ENCODE measurements around the gene TANC1. TPM values are rescaled to one million over a fixed set of nuclear protein-coding genes. Genes with fewer than 3 reads are reported as not detected.

The TANC1 gene
- polyA plus RNA-seq, 2 of the 4 experiments (the other 2 are of a cell fraction) = 9.2 to 21.2 TPM

DNA sequence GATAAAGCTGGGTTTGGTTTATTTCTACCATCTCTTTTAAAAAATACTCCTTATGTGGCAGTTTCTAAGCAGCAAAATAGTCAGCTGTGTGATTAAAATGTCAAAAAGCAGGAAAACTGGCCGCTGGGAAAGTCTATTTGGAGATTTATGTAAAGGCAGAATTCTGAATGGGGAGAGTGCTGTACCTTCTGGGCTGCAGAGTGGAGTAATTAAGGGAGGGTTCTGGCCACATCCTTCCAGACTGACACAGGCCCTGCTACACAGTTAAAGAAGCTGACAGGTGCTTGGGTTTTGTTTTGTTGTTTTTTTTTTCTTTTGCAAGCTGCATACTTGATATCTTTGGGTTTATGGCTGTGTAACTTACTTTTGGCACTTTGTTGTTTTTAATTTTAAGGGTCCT is 160.8 kb downstream of the TANC1 start:
- no peak overlapping the region for H3K4me2 ChIP-seq
- FAIRE-seq = no peak
- no peak overlapping the region for H3K4me3 ChIP-seq
- POLR2A ChIA-PET = no interaction called here
- H3K4me1 ChIP-seq = peaks cover 25% of the 10 kb centered on the region
- TF ChIP-seq ZFP36 (IDR thresholded peaks at IDR 0.05; ENCODE audit: borderline replicate concordance, partially characterized antibody) (no peak), EHF (CRISPR knock-in tag; IDR thresholded peaks at IDR 0.05) (no peak), SREBF2 (IDR thresholded peaks at IDR 0.05) (no peak), RARB (CRISPR knock-in tag; IDR thresholded peaks at IDR 0.05) (no peak), RFX5 (IDR thresholded peaks at IDR 0.05) (no peak), HOXB5 (CRISPR knock-in tag; IDR thresholded peaks at IDR 0.05) (no peak), FOSL2 (IDR thresholded peaks at IDR 0.05) (no peak), FOSL2 (CRISPR knock-in tag; IDR thresholded peaks at IDR 0.05) (no peak), TP53 (CRISPR knock-in tag; IDR thresholded peaks at IDR 0.05) (no peak), KDM1A (IDR thresholded peaks at IDR 0.05; ENCODE audit: low read depth) (no peak), CBX2 (IDR thresholded peaks at IDR 0.05; ENCODE audit: borderline replicate concordance, low read depth) (no peak), HOXB13 (CRISPR knock-in tag; IDR thresholded peaks at IDR 0.05; ENCODE audit: low read depth) (no peak), CBX8 (IDR thresholded peaks at IDR 0.05) (no peak)
- TF ChIP-seq, protein P1, sequence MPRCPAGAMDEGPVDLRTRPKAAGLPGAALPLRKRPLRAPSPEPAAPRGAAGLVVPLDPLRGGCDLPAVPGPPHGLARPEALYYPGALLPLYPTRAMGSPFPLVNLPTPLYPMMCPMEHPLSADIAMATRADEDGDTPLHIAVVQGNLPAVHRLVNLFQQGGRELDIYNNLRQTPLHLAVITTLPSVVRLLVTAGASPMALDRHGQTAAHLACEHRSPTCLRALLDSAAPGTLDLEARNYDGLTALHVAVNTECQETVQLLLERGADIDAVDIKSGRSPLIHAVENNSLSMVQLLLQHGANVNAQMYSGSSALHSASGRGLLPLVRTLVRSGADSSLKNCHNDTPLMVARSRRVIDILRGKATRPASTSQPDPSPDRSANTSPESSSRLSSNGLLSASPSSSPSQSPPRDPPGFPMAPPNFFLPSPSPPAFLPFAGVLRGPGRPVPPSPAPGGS (IDR thresholded peaks at IDR 0.05) = no peak
- H3K27ac ChIP-seq = no peak overlapping the region
- CTCF ChIA-PET = interaction anchor here (0.8 to 5.9 kb wide), 3 partner anchors 9 to 39 kb away, joined by 3 to 30 read pairs (median 3); no protein-coding TSS in a partner anchor
- H3K9me3 ChIP-seq = no peaks in the 10 kb centered on the region
- ATAC-seq = no peak
- 54% methylated on average over 1 of the region's 1 CpG for WGBS (ENCODE audit: missing lambda C conversion rate)
- no peak for DNase-seq (ENCODE audit: low read depth in 1 of 2, low spot score in 1 of 2)

DNA sequence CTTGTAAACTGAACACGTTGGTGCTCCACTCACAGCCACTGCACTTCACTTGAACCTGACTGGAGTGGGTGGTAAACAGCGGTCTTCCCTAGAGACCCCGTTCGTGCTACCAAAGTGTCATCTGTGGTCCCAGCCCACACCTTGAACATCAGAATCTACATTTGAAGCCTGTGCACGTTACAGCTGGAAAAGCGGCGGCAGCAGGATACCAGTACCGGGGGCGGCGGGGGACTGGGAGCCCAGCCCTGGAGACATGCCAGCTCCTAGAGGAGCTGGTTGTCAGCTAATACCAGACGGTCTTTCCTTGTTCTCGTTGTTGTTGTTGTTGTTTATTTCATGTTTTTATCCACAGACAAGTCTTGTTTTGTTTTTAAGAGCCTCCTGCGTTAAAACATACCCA is 161.4 kb downstream of the TANC1 start:
- H3K9me3 ChIP-seq = no peaks in the 10 kb centered on the region
- H3K4me3 ChIP-seq = no peak overlapping the region
- H3K27ac ChIP-seq = no peak overlapping the region
- peaks cover 20% of the 10 kb centered on the region for H3K4me1 ChIP-seq
- CTCF ChIA-PET = interaction anchor here (0.8 to 5.9 kb wide), 5 partner anchors 9 to 94 kb away, joined by 3 to 30 read pairs (median 3); no protein-coding TSS in a partner anchor
- ATAC-seq = no peak
- WGBS (ENCODE audit: missing lambda C conversion rate) = 84% methylated on average over 13 of the region's 13 CpGs
- TF ChIP-seq NPAS2 (CRISPR knock-in tag; IDR thresholded peaks at IDR 0.05; ENCODE audit: borderline replicate concordance) (no peak), SREBF2 (IDR thresholded peaks at IDR 0.05) (no peak), NR3C1 (IDR thresholded peaks at IDR 0.05) (no peak), CEBPB (IDR thresholded peaks at IDR 0.05) (no peak), JUNB (IDR thresholded peaks at IDR 0.05) (no peak), SMC3 (IDR thresholded peaks at IDR 0.05) (no peak), POLR2A (IDR thresholded peaks at IDR 0.05; ENCODE audit: low read length) (no peak), TFCP2L1 (CRISPR knock-in tag; IDR thresholded peaks at IDR 0.05) (no peak), RARB (CRISPR knock-in tag; IDR thresholded peaks at IDR 0.05) (no peak), HDAC2 (IDR thresholded peaks at IDR 0.05) (no peak), ZFP36 (IDR thresholded peaks at IDR 0.05; ENCODE audit: borderline replicate concordance, partially characterized antibody) (no peak), ESRRA (IDR thresholded peaks at IDR 0.05; ENCODE audit: borderline replicate concordance, low read length) (no peak), FOSB (CRISPR knock-in tag; IDR thresholded peaks at IDR 0.05) (no peak)
- TF ChIP-seq, protein P2, sequence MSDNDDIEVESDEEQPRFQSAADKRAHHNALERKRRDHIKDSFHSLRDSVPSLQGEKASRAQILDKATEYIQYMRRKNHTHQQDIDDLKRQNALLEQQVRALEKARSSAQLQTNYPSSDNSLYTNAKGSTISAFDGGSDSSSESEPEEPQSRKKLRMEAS (IDR thresholded peaks at IDR 0.05) = no peak
- TF ChIP-seq, protein P3, sequence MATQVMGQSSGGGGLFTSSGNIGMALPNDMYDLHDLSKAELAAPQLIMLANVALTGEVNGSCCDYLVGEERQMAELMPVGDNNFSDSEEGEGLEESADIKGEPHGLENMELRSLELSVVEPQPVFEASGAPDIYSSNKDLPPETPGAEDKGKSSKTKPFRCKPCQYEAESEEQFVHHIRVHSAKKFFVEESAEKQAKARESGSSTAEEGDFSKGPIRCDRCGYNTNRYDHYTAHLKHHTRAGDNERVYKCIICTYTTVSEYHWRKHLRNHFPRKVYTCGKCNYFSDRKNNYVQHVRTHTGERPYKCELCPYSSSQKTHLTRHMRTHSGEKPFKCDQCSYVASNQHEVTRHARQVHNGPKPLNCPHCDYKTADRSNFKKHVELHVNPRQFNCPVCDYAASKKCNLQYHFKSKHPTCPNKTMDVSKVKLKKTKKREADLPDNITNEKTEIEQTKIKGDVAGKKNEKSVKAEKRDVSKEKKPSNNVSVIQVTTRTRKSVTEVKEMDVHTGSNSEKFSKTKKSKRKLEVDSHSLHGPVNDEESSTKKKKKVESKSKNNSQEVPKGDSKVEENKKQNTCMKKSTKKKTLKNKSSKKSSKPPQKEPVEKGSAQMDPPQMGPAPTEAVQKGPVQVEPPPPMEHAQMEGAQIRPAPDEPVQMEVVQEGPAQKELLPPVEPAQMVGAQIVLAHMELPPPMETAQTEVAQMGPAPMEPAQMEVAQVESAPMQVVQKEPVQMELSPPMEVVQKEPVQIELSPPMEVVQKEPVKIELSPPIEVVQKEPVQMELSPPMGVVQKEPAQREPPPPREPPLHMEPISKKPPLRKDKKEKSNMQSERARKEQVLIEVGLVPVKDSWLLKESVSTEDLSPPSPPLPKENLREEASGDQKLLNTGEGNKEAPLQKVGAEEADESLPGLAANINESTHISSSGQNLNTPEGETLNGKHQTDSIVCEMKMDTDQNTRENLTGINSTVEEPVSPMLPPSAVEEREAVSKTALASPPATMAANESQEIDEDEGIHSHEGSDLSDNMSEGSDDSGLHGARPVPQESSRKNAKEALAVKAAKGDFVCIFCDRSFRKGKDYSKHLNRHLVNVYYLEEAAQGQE (IDR thresholded peaks at IDR 0.05) = no peak
- TF ChIP-seq, protein P4, sequence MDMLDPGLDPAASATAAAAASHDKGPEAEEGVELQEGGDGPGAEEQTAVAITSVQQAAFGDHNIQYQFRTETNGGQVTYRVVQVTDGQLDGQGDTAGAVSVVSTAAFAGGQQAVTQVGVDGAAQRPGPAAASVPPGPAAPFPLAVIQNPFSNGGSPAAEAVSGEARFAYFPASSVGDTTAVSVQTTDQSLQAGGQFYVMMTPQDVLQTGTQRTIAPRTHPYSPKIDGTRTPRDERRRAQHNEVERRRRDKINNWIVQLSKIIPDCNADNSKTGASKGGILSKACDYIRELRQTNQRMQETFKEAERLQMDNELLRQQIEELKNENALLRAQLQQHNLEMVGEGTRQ (IDR thresholded peaks at IDR 0.05) = no peak
- TF ChIP-seq, protein P5, sequence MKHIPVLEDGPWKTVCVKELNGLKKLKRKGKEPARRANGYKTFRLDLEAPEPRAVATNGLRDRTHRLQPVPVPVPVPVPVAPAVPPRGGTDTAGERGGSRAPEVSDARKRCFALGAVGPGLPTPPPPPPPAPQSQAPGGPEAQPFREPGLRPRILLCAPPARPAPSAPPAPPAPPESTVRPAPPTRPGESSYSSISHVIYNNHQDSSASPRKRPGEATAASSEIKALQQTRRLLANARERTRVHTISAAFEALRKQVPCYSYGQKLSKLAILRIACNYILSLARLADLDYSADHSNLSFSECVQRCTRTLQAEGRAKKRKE (CRISPR knock-in tag; IDR thresholded peaks at IDR 0.05; ENCODE audit: low read depth) = no peak
- H3K4me2 ChIP-seq = no peak overlapping the region
- DNase-seq (ENCODE audit: low read depth in 1 of 2, low spot score in 1 of 2) = no peak
- FAIRE-seq = no peak
- POLR2A ChIA-PET = no interaction called here

All from A549 (cell line).